GM19043 (cell line): Measurements from ENCODE around the gene RNGTT.
"Not testable (repeated sequence)": the region's sequence is repeated elsewhere in the genome, so short reads cannot be mapped to it uniquely, and the experiment has no call there.

ENCODE experiments used
- ATAC-seq: cut with Tn5 transposase; IDR thresholded peaks from one replicate; pipeline ENCODE4 v1.9.1; 2021; ENCODE audit warnings: low read depth; ENCODE audit not compliant: unreplicated experiment

RNGTT gene

GRCh38 chr6:88825856-88826255 is 137.6 kb downstream of the RNGTT start:
- no peak for ATAC-seq

- ATAC-seq, result no peak
These were observed 139.4 kb downstream of the RNGTT start for GRCh38 chr6:88823998-88824397.

- ATAC-seq, result no peak
These were observed 147.9 kb downstream of the RNGTT start for GRCh38 chr6:88815491-88815890.

- ATAC-seq, result no peak
These were observed 148.5 kb downstream of the RNGTT start for GRCh38 chr6:88814909-88815308.

- no peak for ATAC-seq
These were observed 150.4 kb downstream of the RNGTT start for GRCh38 chr6:88813045-88813444.

DNA sequence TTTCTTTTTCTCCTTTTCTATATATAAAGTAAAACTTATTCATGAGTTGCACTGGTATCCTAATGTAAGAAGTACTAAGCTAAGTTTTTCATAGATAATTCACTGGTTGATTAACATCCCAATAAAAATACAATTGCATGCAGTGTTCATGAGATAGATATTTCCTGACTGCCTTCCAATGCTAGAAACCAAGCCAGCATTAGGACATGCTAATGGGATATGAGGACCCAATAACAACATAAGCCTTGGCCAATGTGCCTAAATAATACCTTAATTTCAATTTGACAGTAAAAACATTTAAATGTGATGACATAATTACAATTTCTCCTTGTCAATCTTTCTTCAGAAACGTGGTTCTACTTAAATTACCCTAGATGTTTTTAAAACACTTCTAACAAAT is 152.7 kb downstream of the RNGTT start:
- no peak for ATAC-seq

DNA sequence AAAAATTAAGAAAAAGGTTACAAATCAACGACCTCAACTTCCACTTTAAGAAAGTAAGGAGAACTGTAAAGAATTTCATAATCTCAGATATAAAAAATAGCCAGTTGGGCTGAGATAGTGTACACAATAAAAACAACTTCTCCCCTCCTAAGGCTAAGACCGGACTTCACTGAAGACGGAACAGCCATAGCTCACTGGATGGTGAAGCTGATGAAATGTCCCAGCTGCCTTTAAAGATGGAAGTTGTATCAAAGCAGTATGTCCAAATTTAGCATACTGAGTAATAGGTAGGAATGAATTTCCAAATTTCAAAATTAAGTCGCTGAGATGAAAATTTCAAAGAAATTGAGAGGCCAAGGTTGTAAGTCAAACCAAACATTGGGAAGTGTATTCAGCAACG is 153.3 kb downstream of the RNGTT start:
- ATAC-seq, result no peak

GRCh38 chr6:88808381-88808780 is 155.0 kb downstream of the RNGTT start:
- ATAC-seq, result no peak

DNA sequence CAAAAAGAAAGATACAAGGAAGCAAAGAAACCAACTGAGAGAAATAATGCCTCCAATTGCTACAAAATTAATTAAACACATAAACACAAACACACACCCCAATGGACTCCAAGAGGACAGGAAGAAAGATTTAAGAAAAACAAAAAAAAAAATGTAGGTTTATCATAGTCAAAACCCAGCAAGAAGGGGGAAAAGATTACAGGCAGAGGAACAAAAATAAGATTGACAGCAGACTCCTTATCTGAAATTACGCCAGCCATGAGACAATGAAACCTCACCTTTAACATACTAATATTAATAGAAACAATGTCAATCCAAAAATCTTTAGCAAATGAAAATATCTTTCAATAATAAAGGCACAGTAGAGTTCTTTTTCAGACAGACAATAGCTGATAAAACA is 155.8 kb downstream of the RNGTT start:
- no peak for ATAC-seq

DNA sequence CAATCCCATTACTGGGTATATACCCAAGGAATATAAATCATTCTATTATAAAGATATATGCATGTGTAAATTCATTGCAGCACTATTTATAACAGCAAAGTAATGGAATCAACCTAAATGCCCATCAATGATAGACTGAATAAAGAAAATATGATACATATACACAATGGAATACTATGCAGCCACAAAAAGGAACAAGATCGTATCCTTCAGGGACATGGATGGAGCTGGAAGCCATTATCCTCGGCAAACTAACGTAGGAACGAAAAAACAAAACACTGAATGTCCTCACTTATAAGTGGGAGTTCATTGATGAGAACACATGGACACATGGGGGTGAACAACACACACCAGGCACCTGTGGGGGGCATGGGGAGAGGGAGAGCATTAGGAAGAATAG is 156.7 kb downstream of the RNGTT start:
- ATAC-seq, result no peak

DNA sequence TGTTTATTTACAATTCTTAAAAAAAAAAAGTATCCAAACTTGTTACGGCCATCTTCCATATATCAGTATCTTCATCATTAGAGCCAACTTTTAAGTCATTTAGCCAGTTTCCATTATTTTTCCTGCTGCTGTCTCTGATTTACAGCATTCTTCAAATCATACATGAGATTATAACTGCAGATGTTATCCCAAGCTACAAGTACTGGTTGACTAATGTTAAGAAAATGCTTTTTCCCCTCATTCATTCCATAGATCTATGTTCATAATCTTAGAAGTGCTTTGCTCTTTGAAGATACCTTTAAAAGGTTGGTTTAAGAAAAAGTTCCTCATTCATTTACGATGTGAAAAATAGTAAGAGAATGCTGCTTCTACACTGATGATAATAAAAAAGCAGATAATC is 158.7 kb downstream of the RNGTT start:
- no peak for ATAC-seq

DNA sequence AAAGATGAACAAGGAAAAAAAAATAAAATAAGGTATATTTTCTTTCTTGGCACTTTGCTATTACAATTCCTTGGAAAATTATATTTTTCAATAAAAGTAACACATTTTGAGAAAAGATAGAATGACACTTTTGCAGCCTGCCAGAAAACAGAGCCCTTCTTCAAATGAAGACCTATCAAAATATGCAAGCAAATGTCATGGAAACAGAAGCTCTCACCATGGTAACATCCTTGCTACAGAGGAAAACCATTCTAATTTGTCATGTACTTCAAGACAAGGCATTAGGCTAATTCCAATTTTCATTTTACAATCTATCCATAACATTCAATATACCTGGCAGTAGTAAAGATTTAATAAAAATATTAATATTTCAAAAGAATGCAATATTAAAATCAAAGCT is 177.9 kb downstream of the RNGTT start:
- ATAC-seq, result no peak

- ATAC-seq, result no peak
These were observed 182.6 kb downstream of the RNGTT start for GRCh38 chr6:88780714-88781389.

GRCh38 chr6:88775866-88776571 is 187.4 kb downstream of the RNGTT start:
- no peak for ATAC-seq

- not testable (repeated sequence) for ATAC-seq
These were observed 195.3 kb downstream of the RNGTT start for GRCh38 chr6:88768114-88768513.

DNA sequence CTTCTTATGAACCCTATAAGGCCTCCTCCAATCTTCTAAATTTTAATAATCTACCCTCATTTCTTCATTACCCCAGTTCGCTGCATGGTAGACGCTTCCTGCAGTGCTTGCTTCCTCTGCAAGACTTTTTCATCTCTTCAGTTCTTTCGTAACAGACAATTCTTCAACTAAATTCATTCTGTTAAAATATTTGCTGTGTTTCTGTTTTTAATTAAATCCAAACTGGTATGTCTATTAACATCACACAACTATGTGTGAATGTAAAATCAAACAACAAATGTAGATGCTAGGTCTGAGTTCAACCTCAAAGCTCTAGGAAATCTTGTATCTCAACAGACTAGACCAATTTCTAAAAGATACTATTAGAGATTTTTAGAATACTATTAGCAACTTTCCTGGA is 199.3 kb downstream of the RNGTT start:
- ATAC-seq, result no peak

- no peak for ATAC-seq
These were observed 200.3 kb downstream of the RNGTT start for GRCh38 chr6:88763160-88763559.

- ATAC-seq, result no peak
These were observed 202.0 kb downstream of the RNGTT start for GRCh38 chr6:88761237-88762031.

- no peak for ATAC-seq
These were observed 203.3 kb downstream of the RNGTT start for GRCh38 chr6:88760091-88760490.

- ATAC-seq, result no peak
These were observed 212.5 kb downstream of the RNGTT start for GRCh38 chr6:88750936-88751335.

- ATAC-seq, result no peak
These were observed 213.6 kb downstream of the RNGTT start for GRCh38 chr6:88749849-88750248.

DNA sequence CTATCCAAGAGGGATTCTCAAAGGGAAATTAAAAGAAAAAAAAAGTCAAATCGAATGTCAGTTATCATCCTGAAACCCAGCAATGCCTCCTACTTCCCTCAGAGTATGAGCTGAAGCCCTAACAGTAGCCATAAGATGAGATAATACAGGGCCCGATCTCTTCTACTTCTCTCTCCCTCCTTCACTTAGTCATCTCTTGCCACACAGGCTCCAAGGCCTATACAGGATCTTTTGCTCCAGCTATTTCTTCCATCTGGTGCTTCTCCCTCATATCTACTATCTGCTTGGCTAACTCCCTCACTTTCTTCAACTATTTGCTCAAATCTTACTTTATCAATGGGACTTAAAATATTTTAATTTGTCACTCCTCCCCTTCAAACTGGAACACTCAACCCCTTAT is 215.3 kb downstream of the RNGTT start:
- ATAC-seq, result no peak
